Measurements from ENCODE around the gene NTM.

DNA sequence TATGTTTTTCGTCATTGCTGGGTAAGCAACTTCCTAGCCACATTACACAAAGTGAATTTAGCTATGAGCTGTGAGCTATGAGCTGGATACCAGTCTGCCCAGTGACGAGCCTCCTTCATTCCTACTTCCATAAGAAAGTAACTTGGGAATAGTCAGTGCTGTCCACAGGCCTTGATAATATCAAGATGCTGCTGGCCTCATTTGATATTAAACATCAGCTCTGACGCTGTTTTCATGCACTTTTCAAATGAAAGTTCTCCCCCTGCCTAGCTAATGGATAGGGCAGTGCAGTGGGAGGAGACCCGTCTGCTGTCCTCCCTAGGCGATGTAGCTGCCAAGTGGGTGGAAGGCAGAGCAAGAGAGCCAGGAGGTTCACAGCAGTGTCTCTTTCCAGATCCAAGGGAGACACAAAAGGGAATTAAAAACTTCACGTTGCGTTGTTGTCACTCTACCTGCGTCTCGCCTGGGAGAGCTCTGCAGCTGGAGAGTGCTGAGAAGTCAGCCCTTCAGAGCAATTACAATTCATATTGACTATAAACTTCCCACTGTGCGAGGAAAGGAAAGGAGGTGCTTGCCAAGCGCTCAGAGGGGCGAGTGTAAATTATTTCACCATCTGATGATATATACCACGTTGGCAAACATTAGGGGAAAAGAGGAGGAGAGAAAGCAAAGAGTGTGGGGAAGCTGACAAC, 861.4 kb downstream of the NTM start:
- TF ChIP-seq, protein P1, sequence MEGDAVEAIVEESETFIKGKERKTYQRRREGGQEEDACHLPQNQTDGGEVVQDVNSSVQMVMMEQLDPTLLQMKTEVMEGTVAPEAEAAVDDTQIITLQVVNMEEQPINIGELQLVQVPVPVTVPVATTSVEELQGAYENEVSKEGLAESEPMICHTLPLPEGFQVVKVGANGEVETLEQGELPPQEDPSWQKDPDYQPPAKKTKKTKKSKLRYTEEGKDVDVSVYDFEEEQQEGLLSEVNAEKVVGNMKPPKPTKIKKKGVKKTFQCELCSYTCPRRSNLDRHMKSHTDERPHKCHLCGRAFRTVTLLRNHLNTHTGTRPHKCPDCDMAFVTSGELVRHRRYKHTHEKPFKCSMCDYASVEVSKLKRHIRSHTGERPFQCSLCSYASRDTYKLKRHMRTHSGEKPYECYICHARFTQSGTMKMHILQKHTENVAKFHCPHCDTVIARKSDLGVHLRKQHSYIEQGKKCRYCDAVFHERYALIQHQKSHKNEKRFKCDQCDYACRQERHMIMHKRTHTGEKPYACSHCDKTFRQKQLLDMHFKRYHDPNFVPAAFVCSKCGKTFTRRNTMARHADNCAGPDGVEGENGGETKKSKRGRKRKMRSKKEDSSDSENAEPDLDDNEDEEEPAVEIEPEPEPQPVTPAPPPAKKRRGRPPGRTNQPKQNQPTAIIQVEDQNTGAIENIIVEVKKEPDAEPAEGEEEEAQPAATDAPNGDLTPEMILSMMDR (IDR thresholded peaks at IDR 0.05): no peak
- no peak for TF ChIP-seq POLR2A (IDR thresholded peaks at IDR 0.05)

All from Peyer's patch (tissue), 4 donors.